HEK293T (cell line): ENCODE data around the gene TSPAN9.

Experiments used
- ARNT ChIP-seq: fragments of 450-650 bp; IDR thresholded peaks from 2 replicates; pipeline ENCODE4 v1.6.1; 2017; ENCODE audit warnings: mild to moderate bottlenecking
- BHLHE40 ChIP-seq: fragments of 450-650 bp; IDR thresholded peaks from 2 replicates; pipeline ENCODE4 v1.6.1; 2016; ENCODE audit warnings: mild to moderate bottlenecking, moderate library complexity, borderline replicate concordance
- CTBP1 ChIP-seq: fragments of 450-650 bp; IDR thresholded peaks from 2 replicates; pipeline ENCODE4 v1.6.1; 2016; ENCODE audit warnings: borderline replicate concordance
- ELF4 ChIP-seq: fragments of 450-650 bp; IDR thresholded peaks from 2 replicates; pipeline ENCODE4 v1.6.1; 2017; ENCODE audit warnings: antibody characterized with exemption
- FOXK2 ChIP-seq: fragments of 450-650 bp; IDR thresholded peaks from 2 replicates; pipeline ENCODE4 v1.6.1; 2016; ENCODE audit warnings: mild to moderate bottlenecking
- HDGF ChIP-seq: fragments of 450-650 bp; IDR thresholded peaks from 2 replicates; pipeline ENCODE4 v1.6.1; 2017; ENCODE audit warnings: antibody characterized with exemption, borderline replicate concordance
- NFRKB ChIP-seq: fragments of 450-650 bp; IDR thresholded peaks from 2 replicates; pipeline ENCODE4 v1.6.1; 2016; ENCODE audit warnings: mild to moderate bottlenecking, moderate library complexity
- SP1 ChIP-seq: fragments of 450-650 bp; IDR thresholded peaks from 2 replicates; pipeline ENCODE4 v1.6.1; 2017
- SUZ12 ChIP-seq: fragments of 450-650 bp; IDR thresholded peaks from 2 replicates; pipeline ENCODE4 v1.6.1; 2016; ENCODE audit warnings: mild to moderate bottlenecking
- TARDBP ChIP-seq: fragments of 450-650 bp; IDR thresholded peaks from 2 replicates; pipeline ENCODE4 v1.6.1; 2016
- TF ChIP-seq, protein P1 (sequence below): fragments of 450-650 bp; IDR thresholded peaks from 2 replicates; pipeline ENCODE4 v1.6.1; 2016

DNA sequence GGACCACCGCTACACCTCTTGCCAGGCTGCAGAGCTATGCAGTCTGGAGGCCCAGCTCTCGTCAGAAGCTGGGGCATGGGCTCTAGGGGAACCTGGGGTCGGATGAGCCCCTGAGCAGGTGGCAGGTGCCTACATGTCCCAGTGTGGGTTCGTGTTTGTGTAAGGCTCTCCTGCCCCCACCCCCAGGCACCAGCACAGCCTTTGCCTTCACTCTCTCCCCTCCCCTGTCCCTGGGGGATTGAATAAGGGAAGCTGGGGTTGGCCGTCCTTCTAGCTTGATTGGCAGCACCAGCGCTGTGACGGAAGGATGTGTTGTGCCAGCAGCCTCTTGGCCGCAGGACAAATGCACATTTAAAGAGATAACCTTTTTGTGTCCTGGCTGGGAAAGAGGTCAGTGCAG is 34.8 kb upstream of the TSPAN9 start:
- no peak for TF ChIP-seq SUZ12
- no peak for TF ChIP-seq ELF4
- TF ChIP-seq CTBP1 = no peak
- no peak for TF ChIP-seq SP1
- no peak for TF ChIP-seq FOXK2
- no peak for TF ChIP-seq NFRKB
- no peak for TF ChIP-seq BHLHE40
- no peak for TF ChIP-seq TARDBP
- TF ChIP-seq ARNT = no peak
- TF ChIP-seq, protein P1, sequence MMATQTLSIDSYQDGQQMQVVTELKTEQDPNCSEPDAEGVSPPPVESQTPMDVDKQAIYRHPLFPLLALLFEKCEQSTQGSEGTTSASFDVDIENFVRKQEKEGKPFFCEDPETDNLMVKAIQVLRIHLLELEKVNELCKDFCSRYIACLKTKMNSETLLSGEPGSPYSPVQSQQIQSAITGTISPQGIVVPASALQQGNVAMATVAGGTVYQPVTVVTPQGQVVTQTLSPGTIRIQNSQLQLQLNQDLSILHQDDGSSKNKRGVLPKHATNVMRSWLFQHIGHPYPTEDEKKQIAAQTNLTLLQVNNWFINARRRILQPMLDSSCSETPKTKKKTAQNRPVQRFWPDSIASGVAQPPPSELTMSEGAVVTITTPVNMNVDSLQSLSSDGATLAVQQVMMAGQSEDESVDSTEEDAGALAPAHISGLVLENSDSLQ = no peak
- TF ChIP-seq HDGF = no peak
